HUES6 (cell line): ENCODE results near the gene PCGF5.
"Not testable (repeated sequence)": the region's sequence is repeated elsewhere in the genome, so short reads cannot be mapped to it uniquely, and the experiment has no call there.

Experiments used
- H3K27ac ChIP-seq: 2 replicates; pipeline ENCODE4 v1.7.0; 2013; ENCODE audit warnings: low read depth, mild to moderate bottlenecking, low read length, inconsistent platforms
- H3K27me3 ChIP-seq: 2 replicates; pipeline ENCODE4 v1.6.1; 2013; ENCODE audit warnings: low read length; ENCODE audit not compliant: control insufficient read depth, insufficient read depth
- H3K36me3 ChIP-seq: 2 replicates; pipeline ENCODE4 v1.6.1; 2013; ENCODE audit warnings: low read length; ENCODE audit not compliant: control insufficient read depth, insufficient read depth
- H3K4me1 ChIP-seq: 2 replicates; pipeline ENCODE4 v1.6.1; 2013; ENCODE audit warnings: low read length; ENCODE audit not compliant: control insufficient read depth, insufficient read depth
- H3K4me3 ChIP-seq: 2 replicates; pipeline ENCODE4 v1.5.1; 2013; ENCODE audit warnings: low read depth, low read length
- H3K9ac ChIP-seq: one replicate; pipeline ENCODE4 v1.6.1; 2013; ENCODE audit warnings: mild to moderate bottlenecking, low read length
- H3K9me3 ChIP-seq: 2 replicates; pipeline ENCODE4 v1.6.1; 2013; ENCODE audit warnings: low read depth, low read length; ENCODE audit not compliant: control insufficient read depth, insufficient read depth

Gene PCGF5

GRCh38 chr10:91220194-91220953, at the start of gene PCGF5:
PCGF5 (plus strand) TSS chr10:91220663; CDS start chr10:91222872, 2,209 bp downstream.
- peaks cover 62% of the 10 kb centered on the region for H3K27me3 ChIP-seq
- H3K27ac ChIP-seq: no peak within 1 kb of the TSS
- peak within 1 kb of the TSS; percentile 93 for H3K4me3 ChIP-seq
- no peaks in the 10 kb centered on the region for H3K9me3 ChIP-seq
- H3K36me3 ChIP-seq: no peaks in the 10 kb centered on the region
- H3K4me1 ChIP-seq: no peaks in the 10 kb centered on the region; the same call in 1 of the 2 replicates
- peak within 1 kb of the TSS; percentile 61 for H3K9ac ChIP-seq

GRCh38 chr10:91171485-91171884, 49.0 kb upstream of the PCGF5 start:
- Histone ChIP-seq H3K27me3 (peaks cover 35% of the 10 kb centered on the region), H3K9ac (no peak overlapping the region), H3K27ac (no peak overlapping the region), H3K4me1 (no peaks in the 10 kb centered on the region), H3K4me3 (no peak overlapping the region), H3K36me3 (no peaks in the 10 kb centered on the region), H3K9me3 (no peaks in the 10 kb centered on the region)

- no peak overlapping the region for H3K4me3 ChIP-seq
- H3K27me3 ChIP-seq: peaks cover 26% of the 10 kb centered on the region
- H3K9me3 ChIP-seq: no peaks in the 10 kb centered on the region
- no peaks in the 10 kb centered on the region for H3K4me1 ChIP-seq
- no peak overlapping the region for H3K27ac ChIP-seq
- no peaks in the 10 kb centered on the region for H3K36me3 ChIP-seq
- no peak overlapping the region for H3K9ac ChIP-seq
These were observed 48.1 kb upstream of the PCGF5 start for GRCh38 chr10:91172348-91172747.

GRCh38 chr10:91185239-91185875, 35.1 kb upstream of the PCGF5 start:
- Histone ChIP-seq H3K36me3 (no peaks in the 10 kb centered on the region), H3K9me3 (no peaks in the 10 kb centered on the region), H3K4me1 (peaks cover 4% of the 10 kb centered on the region; the same call in 1 of the 2 replicates), H3K27ac (no peak overlapping the region), H3K9ac (no peak overlapping the region), H3K4me3 (no peak overlapping the region), H3K27me3 (no peaks in the 10 kb centered on the region)

- Histone ChIP-seq H3K27ac (no peak overlapping the region), H3K4me3 (no peak overlapping the region), H3K4me1 (peaks cover 4% of the 10 kb centered on the region; the same call in 1 of the 2 replicates), H3K9ac (no peak overlapping the region), H3K27me3 (no peaks in the 10 kb centered on the region), H3K9me3 (no peaks in the 10 kb centered on the region), H3K36me3 (no peaks in the 10 kb centered on the region)
These were observed 33.3 kb upstream of the PCGF5 start for GRCh38 chr10:91187156-91187555.

- H3K27me3 ChIP-seq, H3K9ac ChIP-seq, H3K9me3 ChIP-seq, H3K4me3 ChIP-seq, H3K4me1 ChIP-seq, H3K36me3 ChIP-seq, H3K27ac ChIP-seq: not testable (repeated sequence)
These were observed 32.5 kb upstream of the PCGF5 start for GRCh38 chr10:91188010-91188409.

- Histone ChIP-seq H3K36me3 (no peaks in the 10 kb centered on the region), H3K9ac (no peak overlapping the region), H3K27ac (no peak overlapping the region), H3K4me1 (peaks cover 4% of the 10 kb centered on the region; the same call in 1 of the 2 replicates), H3K9me3 (no peaks in the 10 kb centered on the region), H3K27me3 (no peaks in the 10 kb centered on the region), H3K4me3 (no peak overlapping the region)
These were observed 31.6 kb upstream of the PCGF5 start for GRCh38 chr10:91188889-91189288.

- Histone ChIP-seq H3K4me1 (peaks cover 3% of the 10 kb centered on the region; the same call in 1 of the 2 replicates), H3K9ac (no peak overlapping the region), H3K27ac (no peak overlapping the region), H3K36me3 (no peaks in the 10 kb centered on the region), H3K9me3 (no peaks in the 10 kb centered on the region), H3K4me3 (no peak overlapping the region), H3K27me3 (no peaks in the 10 kb centered on the region)
These were observed 30.0 kb upstream of the PCGF5 start for GRCh38 chr10:91190388-91190870.

- H3K9me3 ChIP-seq: no peaks in the 10 kb centered on the region
- no peaks in the 10 kb centered on the region for H3K27me3 ChIP-seq
- no peaks in the 10 kb centered on the region for H3K36me3 ChIP-seq
- H3K4me3 ChIP-seq: no peak overlapping the region
- H3K27ac ChIP-seq: no peak overlapping the region
- H3K9ac ChIP-seq: no peak overlapping the region
- H3K4me1 ChIP-seq: no peaks in the 10 kb centered on the region
These were observed 29.4 kb upstream of the PCGF5 start for GRCh38 chr10:91190876-91191583.

GRCh38 chr10:91191584-91191919, 28.9 kb upstream of the PCGF5 start:
- Histone ChIP-seq H3K27ac (no peak overlapping the region), H3K4me3 (no peak overlapping the region), H3K9ac (no peak overlapping the region), H3K9me3 (no peaks in the 10 kb centered on the region), H3K36me3 (no peaks in the 10 kb centered on the region), H3K4me1 (no peaks in the 10 kb centered on the region), H3K27me3 (no peaks in the 10 kb centered on the region)
